ENCODE results near the gene PNPO. TPM values are rescaled to one million over a fixed set of nuclear protein-coding genes. Genes with fewer than 3 reads are reported as not detected.

Gene PNPO
- total and polyA plus RNA-seq, 2 of the 8 experiments (the other 6 are each of a cell fraction or from before 2014, with no cell fraction given) = 7.0 to 8.1 TPM

DNA sequence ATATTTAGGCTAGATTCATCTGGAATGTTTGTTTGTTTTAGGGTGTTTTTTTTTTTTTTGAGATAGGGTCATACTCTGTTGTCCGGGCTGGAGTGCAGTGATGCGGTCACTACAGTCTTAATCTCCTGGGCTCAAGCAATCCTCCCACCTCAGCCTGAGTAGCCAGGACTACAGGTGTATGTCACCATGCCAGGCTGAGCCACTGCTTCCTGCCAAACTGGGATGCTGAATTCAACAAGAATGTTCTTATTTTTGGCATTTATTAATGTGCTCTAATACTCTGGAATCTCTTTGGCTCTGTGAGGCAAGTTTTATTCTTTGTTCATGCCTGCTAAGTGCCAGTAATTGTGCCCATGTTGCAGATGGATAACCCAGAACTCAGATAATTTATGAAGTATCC is 23.8 kb upstream of the PNPO start:
- Histone ChIP-seq H3K14ac (ENCODE audit: insufficient read length) (no peak overlapping the region), H3K18ac (ENCODE audit: extremely low read depth, low read length) (no peak overlapping the region), H4K91ac (replicated peaks; ENCODE audit: insufficient read length, low read length) (no peak overlapping the region), H4K8ac (ENCODE audit: extremely low read depth, insufficient read depth, low read length) (no peak overlapping the region), H2AFZ (ENCODE audit: low read length) (no peak overlapping the region), H3K4ac (replicated peaks; ENCODE audit: insufficient read length, low read depth, low read length) (no peak overlapping the region), H3K23ac (ENCODE audit: insufficient read length) (no peak overlapping the region), H3K56ac (replicated peaks; ENCODE audit: insufficient read length, low read depth, low read length) (no peak overlapping the region), H3K9me3 (ENCODE audit: insufficient read depth in 2 of 2, low read depth in 1 of 2, low read length in 1 of 2) (no peaks in the 10 kb centered on the region), H3K36me3 (ENCODE audit: control insufficient read depth in 2 of 4, insufficient read depth in 4 of 4, low read length in 3 of 4) (no peaks in the 10 kb centered on the region; a peak in 2 of 8 replicates), H2BK20ac (ENCODE audit: low read length) (no peak overlapping the region), H2BK120ac (replicated peaks; ENCODE audit: low read depth, low read length) (no peak overlapping the region), H3K27me3 (replicated peaks in 1 of 4; ENCODE audit: control insufficient read depth in 3 of 4, extremely low read depth in 1 of 4, insufficient read depth in 3 of 4, low read length in 3 of 4) (no peaks in the 10 kb centered on the region), H4K20me1 (replicated peaks in 1 of 2; ENCODE audit: control insufficient read depth in 1 of 2, insufficient read depth in 2 of 2, low read length in 2 of 2) (no peaks in the 10 kb centered on the region), H4K5ac (ENCODE audit: insufficient read length, low read depth, low read length) (no peak overlapping the region), H2AK5ac (ENCODE audit: low read depth, low read length) (no peak overlapping the region), H3K23me2 (ENCODE audit: low read depth, low read length) (no peaks in the 10 kb centered on the region), H3K4me1 (replicated peaks in 1 of 4; ENCODE audit: control insufficient read depth in 3 of 4, insufficient read depth in 4 of 4, low read length in 3 of 4) (no peaks in the 10 kb centered on the region), H2BK15ac (ENCODE audit: low read length) (no peak overlapping the region), H3K79me2 (ENCODE audit: control insufficient read depth in 1 of 2, insufficient read depth in 2 of 2, low read length in 2 of 2) (no peaks in the 10 kb centered on the region), H3K27ac (ENCODE audit: low read depth, low read length) (no peak overlapping the region), H2BK5ac (ENCODE audit: low read depth, low read length) (no peak overlapping the region), H3K79me1 (ENCODE audit: low read depth, low read length) (no peaks in the 10 kb centered on the region), H3K4me2 (ENCODE audit: insufficient read depth in 1 of 2, low read depth in 2 of 2, low read length in 2 of 2) (no peak overlapping the region), H3K4me3 (ENCODE audit: extremely low read depth in 1 of 4, insufficient read depth in 2 of 4, low read depth in 3 of 4, low read length in 4 of 4) (no peak overlapping the region), H3K9ac (replicated peaks in 1 of 4; ENCODE audit: extremely low read depth in 1 of 4, low read depth in 3 of 4, low read length in 3 of 4) (no peak overlapping the region), H2BK12ac (ENCODE audit: low read depth, low read length) (no peak overlapping the region)
- ChIA-PET CTCF (ENCODE audit: partially characterized antibody) (no interaction called here), POLR2A (ENCODE audit: partially characterized antibody) (interaction anchor here (1.2 kb wide), 1 partner anchor 72 kb away, joined by 3 read pairs; no protein-coding TSS in a partner anchor)
- no peak for FAIRE-seq
- 96% methylated on average over 2 of the region's 2 CpGs; no CpG with 5 or more reads in 1 of the 2 experiments for WGBS, 2 experiments (ENCODE audit: extremely low coverage in 1 of 2, insufficient coverage in 1 of 2, insufficient read length in 1 of 2, insufficient replicate concordance in 2 of 2, low coverage in 1 of 2, low lambda C conversion rate in 2 of 2, missing lambda C conversion rate in 1 of 2)
- no peak for DNase-seq (ENCODE audit: low read depth in 1 of 2, low spot score in 2 of 2)
- no peak for TF ChIP-seq SIRT6 (IDR thresholded peaks at IDR 0.05; ENCODE audit: low read length)
- no peak for TF ChIP-seq KDM5A (IDR thresholded peaks at IDR 0.05; ENCODE audit: low read length)
- TF ChIP-seq POLR2AphosphoS5 (IDR thresholded peaks at IDR 0.05; ENCODE audit: low read depth, low read length) = no peak
- no peak for TF ChIP-seq SP1 (IDR thresholded peaks at IDR 0.05; ENCODE audit: low read depth, low read length)
- no peak for TF ChIP-seq TCF12 (IDR thresholded peaks at IDR 0.05; ENCODE audit: low read depth, low read length)
- TF ChIP-seq BRCA1 (IDR thresholded peaks at IDR 0.05; ENCODE audit: low read depth, low read length) = no peak

Data from H1 (cell line).